ENCODE measurements around the gene OVCH1.

DNA sequence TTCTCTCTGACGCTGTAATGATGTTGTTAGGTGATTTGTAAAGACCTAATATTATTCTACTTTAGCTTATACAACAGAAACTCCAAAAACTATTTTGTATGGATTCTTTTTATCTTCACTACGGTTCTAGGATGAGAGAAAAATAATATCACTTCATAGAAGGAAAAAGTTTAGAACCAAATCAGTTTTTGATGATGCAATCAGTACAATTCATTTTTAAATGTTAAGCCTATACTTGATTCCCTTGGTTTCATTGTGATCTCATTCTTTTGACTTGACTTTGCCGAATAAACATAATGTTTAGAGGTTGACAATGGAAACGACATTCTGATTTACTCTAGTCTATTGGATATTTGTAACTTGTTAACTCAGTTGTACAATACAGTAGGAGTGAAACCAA is 91.9 kb downstream of the OVCH1 start:
- TF ChIP-seq POLR2AphosphoS5 (IDR thresholded peaks at IDR 0.05; ENCODE audit: borderline replicate concordance, low read depth, low read length) (no peak), EZH2 (IDR thresholded peaks at IDR 0.05) (no peak), FOXP2 (optimal IDR thresholded peaks at IDR 0.05; ENCODE audit: control extremely low read depth, extremely low read length, insufficient read depth) (no peak)
